Ishikawa (cell line): ENCODE measurements around the gene SYNDIG1L.

ENCODE experiments used
- CEBPB ChIP-seq: IDR thresholded peaks from 2 replicates; pipeline ENCODE4 v1.6.1; 2012
- CREB1 ChIP-seq: IDR thresholded peaks from 2 replicates; pipeline ENCODE4 v1.6.1; 2012; ENCODE audit warnings: low read depth
- EP300 ChIP-seq: IDR thresholded peaks from 2 replicates; pipeline ENCODE4 v1.6.1; 2012; ENCODE audit warnings: borderline replicate concordance
- FOXM1 ChIP-seq: IDR thresholded peaks from 2 replicates; pipeline ENCODE4 v1.6.1; 2012; ENCODE audit warnings: low read depth, borderline replicate concordance
- RAD21 ChIP-seq: IDR thresholded peaks from 2 replicates; pipeline ENCODE4 v1.6.1; 2012; ENCODE audit warnings: low read depth
- REST ChIP-seq: IDR thresholded peaks from 2 replicates; pipeline ENCODE4 v1.6.1; 2012; ENCODE audit warnings: low read depth, mild to moderate bottlenecking
- TAF1 ChIP-seq: IDR thresholded peaks from 2 replicates; pipeline ENCODE4 v1.6.1; 2012; ENCODE audit warnings: low read depth, mild to moderate bottlenecking
- YY1 ChIP-seq: IDR thresholded peaks from 2 replicates; pipeline ENCODE4 v1.6.1; 2012; ENCODE audit warnings: low read depth
- ZBTB7A ChIP-seq: IDR thresholded peaks from 2 replicates; pipeline ENCODE4 v1.6.1; 2012; ENCODE audit warnings: low read depth
- TF ChIP-seq, protein P1 (sequence below): IDR thresholded peaks from 2 replicates; pipeline ENCODE4 v1.6.1; 2012

GRCh38 chr14:74469548-74470518 is 43.8 kb upstream of the SYNDIG1L start:
- TF ChIP-seq REST (no peak), RAD21 (no peak), ZBTB7A (no peak), FOXM1 (no peak), TAF1 (no peak), YY1 (no peak), EP300 (no peak), CREB1 (no peak), CEBPB (no peak)
- TF ChIP-seq, protein P1, sequence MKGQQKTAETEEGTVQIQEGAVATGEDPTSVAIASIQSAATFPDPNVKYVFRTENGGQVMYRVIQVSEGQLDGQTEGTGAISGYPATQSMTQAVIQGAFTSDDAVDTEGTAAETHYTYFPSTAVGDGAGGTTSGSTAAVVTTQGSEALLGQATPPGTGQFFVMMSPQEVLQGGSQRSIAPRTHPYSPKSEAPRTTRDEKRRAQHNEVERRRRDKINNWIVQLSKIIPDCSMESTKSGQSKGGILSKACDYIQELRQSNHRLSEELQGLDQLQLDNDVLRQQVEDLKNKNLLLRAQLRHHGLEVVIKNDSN: no peak
